HL-60/S4 (cell line): Measurements from ENCODE around the gene ZFAND4.
"Not testable (repeated sequence)": the region's sequence is repeated elsewhere in the genome, so short reads cannot be mapped to it uniquely, and the experiment has no call there.

Source experiments
- in situ Hi-C: fragments of 300-500 bp; cut with MboI; formaldehyde crosslinking; loops from 2 replicates; pipeline ENCODE4 v1.14.3; 2022; ENCODE audit warnings: low sequenced_read_pairs

ZFAND4 gene

DNA sequence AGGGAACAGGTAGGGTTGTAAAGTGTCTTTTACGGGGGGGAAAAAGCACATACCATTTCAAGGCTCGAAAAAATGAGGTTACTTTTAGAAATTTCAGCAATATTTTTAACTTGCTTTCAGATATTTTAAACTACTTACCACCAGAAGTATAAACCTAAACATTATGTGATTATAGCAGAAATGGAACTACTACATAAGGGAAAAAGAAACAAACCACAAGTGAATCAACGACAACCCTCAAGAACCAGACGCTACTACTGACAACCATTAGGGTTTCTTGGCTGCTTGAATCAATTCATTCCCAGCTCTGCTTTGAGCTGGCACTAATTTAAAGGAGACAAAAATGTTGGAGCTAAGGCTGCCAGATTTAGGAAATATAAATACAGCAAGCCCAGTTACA lies 80.1 kb downstream of the ZFAND4 start:
- in situ Hi-C loops: no loop called here

DNA sequence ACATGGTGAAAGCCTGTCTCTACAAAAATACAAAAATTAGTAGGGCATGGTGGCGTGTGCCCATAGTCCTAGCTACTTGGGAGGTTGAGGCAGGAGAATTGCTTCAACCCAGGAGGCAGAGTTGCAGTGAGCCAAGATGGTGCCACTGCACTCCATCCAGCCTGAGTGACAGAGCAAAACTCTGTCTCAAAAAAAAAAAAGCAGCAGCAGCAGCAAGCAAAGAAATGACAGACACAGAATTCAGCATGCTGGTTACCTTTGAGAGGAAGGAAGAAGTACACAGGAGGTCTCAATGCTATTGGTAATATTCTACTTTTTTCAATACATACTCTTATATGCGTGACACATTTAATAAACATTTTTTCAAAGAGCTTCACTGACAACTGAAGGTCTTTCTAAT lies 81.3 kb downstream of the ZFAND4 start:
- in situ Hi-C loops: no loop called here

DNA sequence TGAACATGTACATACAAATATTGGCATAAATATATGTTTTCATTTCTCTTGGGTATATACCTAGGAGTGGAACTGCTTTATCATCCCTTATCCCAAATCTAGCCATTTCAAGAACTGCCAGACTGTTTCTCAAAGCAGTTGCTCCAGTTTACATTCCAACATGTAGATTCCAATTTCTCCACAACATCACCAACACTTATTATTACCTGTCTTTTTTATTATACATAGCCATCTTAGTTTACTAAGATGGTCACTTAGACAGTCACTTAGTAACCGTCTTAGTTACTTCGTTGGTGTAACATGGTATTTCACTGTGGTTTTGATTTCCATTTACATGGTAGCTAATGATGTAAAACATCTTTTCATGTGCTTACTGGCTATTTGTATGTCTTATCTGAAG lies 82.7 kb downstream of the ZFAND4 start:
- in situ Hi-C loops: no loop called here

DNA sequence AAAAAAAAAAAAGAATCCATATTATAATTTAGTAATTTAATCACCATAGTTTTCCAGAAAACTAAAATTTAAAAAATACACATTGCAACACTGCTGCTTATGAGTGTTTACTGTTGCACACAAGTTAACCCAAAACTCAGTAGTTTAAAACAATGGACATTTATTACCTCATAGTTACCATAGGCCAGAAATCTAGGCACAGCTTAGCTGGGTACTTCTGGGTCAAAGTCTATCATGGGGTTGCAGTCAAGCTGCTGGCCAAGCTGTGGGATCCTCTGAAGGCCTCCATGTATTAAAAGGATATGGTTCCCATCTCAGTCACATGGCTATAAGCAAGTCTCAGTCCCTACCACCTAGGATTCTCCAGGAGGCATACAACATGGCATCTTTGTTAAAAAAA lies 83.6 kb downstream of the ZFAND4 start:
- in situ Hi-C loops: no loop called here

DNA sequence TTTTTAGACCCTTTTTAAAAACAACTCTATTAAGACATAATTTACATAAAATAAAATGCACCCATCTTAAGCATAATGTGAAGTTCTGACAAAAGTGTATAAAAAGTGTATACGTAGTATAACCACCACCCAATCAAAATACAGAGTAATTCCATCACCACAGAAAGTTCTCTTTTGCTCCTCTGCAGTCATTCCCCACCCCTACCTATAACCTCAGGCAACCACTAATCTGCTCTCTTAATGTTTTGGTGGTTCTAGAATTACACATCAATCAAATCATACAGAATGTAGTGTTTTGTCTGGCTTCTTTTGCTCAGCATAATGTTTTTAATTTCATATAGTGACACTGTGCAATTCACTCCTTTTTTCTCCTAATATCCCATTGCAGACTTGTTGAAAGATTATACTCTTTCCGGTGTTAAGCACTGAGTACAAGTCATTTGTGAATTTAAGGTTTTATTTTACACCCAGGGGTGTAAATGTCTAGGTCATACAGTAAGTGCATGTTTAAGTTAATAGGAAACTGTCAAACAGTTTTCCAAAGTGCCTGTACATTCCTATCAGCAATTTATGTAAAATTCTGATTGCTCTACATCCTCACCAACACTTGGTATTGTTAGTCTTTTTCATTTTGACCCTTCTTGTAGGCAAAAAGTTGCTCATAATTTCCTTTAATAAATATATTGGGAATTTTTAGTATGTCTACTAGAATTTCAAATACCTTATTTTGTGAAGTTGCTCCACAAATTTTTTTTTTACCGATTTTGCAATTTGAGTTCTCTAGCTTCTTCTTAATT lies 86.3 kb downstream of the ZFAND4 start:
- in situ Hi-C loops: no loop called here

DNA sequence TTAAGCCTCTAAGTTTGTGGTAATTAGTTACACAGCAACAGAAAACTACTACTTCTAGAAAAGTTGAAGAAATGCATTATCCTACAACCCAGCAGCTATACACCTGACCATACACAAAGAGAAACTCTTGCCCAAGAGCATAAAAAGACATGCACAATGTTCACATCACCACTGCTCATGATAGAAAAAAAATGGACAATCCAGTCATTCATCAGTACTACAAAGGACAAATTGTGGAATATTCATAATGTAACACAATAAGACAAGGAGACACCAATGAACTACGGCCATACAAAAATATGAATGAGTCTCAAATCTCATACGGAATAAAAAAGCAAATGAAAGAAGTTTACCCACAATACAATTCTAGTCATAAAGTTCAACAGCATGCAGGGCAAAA lies 87.4 kb downstream of the ZFAND4 start:
- in situ Hi-C loops: no loop called here

DNA sequence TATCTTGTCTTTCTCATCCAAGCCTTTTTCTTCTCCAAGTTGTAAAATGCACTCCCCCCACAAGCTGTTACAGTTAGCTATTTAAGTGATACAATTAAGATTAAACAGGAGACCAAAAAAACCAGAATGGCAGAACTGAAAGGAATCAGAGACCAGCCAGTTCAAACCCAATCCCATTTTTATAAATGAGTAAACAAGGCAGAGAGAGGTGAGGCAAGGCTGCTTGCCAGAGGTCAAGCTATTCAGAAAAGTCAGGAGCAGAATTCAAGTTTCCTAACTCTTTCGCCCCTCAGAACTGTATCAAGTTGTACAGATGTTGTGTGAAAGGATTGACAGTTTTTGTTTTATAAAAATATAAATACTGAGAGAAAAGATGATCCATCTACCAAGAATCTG lies 90.2 kb downstream of the ZFAND4 start:
- in situ Hi-C loops: no loop called here

DNA sequence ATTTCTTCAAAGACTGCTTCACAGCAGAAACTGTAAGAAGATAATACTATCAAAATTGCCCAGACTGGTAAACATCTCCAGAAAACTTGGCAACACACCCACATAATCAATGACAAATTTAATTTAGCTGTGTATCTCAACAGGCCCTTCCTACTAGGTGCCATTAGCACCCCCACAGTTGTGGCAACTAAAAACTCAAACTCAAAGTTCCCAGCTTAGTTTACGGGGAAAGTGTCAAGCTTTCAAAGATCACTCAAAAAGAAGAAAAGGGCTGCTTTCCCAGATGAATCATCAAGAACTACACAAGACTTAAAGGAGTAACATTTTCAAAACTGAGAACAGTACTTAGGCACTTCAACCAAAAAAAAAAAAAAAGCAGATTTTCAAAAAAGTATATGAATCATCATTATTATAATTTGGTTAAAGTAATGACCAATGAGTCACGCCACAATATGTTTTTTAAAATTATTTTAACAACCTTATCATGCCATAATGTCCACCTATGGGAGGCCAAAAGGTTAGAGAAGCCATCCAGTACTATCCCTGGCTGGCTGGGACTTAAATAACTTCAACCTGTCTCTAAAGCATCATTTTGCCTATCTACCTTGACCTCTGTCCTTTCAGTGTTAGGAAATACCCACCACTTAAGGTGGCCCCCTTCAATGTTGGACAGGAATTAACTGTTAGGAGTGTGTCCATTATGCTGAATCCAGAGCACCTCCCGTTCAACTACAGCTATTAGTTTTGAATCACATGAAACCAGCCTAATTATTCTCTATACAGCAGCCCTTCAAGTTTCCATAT lies 90.8 kb downstream of the ZFAND4 start:
- in situ Hi-C loops: no loop called here

DNA sequence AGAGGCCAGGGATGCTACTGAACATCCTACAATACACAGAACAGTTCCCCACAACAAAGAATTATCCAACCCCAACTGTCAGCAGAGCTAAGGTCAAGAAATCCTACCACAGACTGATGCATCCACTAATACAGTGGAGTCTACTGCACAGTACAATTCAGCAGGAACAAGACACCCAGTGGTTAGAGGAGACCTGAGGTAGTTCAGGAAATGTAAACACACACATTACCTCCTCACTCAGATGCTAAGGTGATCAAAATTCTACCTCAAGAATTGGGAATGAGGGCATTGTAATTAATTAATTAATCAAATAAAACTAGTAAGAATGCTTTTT lies 91.4 kb downstream of the ZFAND4 start:
- in situ Hi-C loops: no loop called here

DNA sequence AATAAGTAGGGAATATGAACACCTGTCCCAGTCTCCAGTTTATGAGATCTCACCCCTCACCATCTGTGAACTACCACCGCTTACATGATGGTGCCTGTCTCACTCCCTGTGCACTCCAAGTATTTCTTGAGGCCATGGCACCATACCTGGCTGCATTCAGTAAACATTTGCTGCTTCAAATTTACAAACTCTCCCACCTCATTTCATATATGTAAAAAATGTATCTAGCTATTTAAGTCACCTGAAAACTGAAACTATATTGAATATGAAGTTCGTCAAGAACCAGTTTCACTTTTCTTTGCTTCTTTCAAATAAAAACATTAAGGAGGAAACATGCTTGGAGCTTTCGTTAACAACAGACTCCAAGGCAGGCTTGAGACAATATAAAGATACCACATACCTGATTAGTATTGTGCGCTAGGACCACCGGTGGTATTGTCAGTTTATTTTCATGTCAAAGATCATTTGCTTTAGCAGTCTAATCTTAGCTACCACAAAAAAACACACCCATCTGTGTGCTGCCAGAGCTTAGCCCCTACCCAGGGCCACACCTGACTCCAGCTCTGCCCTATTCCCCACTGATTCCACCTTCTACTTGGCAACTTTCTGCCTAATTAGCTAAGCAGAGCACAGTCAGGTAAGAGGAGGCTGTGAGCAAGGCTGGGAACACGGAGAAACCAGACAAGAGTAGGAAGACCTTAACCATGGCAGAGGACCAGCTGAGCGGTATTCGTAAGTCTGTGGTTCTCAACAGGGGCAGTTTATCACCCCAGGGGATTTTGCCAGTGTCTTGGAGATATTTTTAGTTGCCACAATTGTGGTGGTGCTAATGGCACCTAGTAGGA lies 92.0 kb downstream of the ZFAND4 start:
- in situ Hi-C loops: no loop called here

DNA sequence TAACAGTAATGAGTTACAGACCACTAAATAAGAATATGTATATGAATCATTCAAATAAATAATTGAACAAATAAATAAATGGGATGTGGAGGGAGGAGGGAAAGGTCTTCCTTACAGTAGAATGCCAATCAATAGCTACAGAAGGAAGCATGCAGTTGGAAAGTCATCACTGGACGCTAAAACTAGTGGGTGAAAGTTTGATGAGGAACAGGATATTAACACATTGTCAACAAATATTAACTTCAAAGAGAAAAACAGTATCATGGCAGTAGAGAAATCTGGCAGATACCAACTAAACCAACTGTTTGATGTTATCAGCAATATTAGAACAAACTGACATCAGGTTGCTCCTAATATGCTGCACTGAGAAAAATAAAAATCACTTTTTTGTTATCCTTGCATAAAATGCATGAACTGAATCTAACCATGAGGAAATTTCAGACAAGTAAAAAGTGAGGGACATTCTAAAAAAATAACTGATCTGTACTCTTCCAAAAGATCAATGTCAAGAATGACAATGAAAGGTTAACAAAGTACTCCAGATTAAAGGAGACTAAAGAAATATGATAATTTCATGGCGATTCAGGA lies 94.1 kb downstream of the ZFAND4 start:
- in situ Hi-C loops: no loop called here

DNA sequence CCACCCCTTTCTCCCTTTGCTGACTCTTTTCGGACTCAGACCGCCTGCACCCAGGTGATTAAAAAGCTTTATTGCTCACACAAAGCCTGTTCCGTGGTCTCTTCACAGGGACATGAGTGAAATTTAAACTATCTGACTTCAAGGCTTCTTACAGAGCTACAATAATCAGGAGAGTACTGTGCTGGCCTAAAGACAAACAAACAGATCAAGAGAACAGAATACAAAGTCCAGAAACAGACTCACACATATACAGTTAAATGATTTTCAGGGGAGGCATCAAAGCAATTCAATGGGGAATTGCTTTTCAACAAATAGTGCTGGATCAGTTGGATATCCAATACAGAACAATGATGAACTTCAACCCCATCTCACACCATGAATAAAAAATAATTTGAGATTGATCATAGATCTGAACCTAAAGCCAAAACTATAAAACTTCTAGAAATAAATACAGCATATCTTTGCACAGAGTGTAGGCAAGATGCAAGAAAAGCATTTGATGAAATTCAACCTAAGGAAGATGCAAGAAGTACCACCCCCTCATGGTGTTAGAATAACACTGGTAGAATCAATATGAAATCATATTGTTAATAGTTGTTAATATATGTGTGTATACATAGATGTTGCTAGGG lies 96.5 kb downstream of the ZFAND4 start:
- in situ Hi-C loops: no loop called here

DNA sequence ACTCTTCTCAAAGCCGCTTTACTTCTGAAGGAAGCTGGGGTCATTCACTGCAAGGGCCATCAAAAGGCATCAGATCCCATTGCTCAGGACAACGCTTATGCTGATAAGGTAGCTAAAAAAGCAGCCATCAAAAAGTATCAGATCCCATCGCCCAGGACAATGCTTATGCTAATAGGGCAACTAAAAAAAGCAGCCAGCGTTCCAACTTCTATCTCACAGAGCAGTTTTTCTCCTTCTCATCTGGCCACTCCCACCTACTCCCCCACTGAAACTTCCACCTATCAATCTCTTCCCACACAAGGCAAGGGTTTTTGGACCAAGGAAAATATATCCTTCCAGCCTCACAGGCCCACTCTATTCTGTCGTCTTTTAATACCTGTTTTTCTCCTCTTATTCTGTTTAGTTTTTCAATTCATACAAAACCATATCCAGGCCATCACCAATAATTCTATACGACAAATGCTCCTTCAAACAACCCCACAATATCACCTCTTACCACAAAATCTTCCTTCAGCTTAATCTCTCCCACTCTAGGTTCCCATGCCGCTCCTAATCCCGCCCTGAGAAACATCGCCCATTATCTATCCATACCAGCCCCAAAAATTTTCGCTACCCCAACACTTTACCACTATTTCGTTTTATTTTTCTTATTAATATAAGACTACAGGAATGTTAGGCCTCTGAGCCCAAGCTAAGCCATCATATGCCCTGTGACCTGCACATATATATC lies 97.4 kb downstream of the ZFAND4 start:
- in situ Hi-C loops: not testable (repeated sequence)

DNA sequence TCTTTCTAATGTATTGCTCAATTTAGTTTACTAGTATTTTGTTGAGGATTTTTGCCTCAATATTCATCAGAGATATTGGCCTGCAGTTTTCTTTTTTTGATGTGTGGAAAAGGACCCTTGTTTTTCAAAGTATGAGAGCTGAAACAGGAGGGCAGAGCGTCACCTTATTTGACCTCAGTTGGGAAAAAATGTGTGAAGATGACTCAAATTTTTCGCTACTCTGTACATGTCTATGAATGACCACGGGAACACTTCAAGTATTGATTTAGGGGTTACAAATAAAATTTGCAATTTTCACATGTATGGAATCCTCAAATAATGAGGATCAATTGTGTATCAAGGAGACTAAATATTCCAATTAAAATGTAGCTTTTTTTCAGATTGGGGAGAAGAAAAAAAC lies 103.1 kb downstream of the ZFAND4 start:
- in situ Hi-C loops: no loop called here

DNA sequence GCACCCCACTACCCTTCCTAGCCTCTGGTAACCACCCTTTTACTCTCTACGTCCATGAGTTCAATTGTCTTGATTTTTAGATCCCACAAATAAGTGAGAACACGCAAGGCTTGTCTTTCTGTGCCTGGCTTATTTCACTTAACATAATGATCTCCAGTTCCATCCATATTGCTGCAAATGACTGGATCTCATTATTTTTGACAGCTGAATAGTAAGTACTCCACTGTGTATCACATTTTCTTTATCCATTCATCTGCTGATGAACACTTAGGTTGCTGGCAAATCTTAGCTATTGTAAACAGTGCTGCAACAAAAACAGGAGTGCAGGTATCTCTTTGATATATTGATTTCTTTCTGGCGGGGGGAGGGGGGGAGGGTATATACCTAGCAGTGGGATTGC lies 106.2 kb downstream of the ZFAND4 start:
- in situ Hi-C loops: no loop called here
